Peyer's patch (tissue), 4 donors: ENCODE results near the gene CGNL1.

Experiments used
- CTCF ChIP-seq, 6 experiments: fragments of 450-650 bp in 4 of 6; fragments of 200-600 bp in 2 of 6; sonication (generic) in 1 of 6; IDR thresholded peaks; one replicate each; pipeline ENCODE4 v1.5.1; 2017 to 2019; ENCODE audit warnings: antibody characterized with exemption in 6 of 6, mild to moderate bottlenecking in 3 of 6, moderate library complexity in 1 of 6
- POLR2A ChIP-seq, 2 donors: fragments of 450-650 bp; IDR thresholded peaks; one replicate each; pipeline ENCODE4 v1.5.1; 2017; ENCODE audit warnings: antibody characterized with exemption in 2 of 2, mild to moderate bottlenecking in 2 of 2, moderate library complexity in 2 of 2

DNA sequence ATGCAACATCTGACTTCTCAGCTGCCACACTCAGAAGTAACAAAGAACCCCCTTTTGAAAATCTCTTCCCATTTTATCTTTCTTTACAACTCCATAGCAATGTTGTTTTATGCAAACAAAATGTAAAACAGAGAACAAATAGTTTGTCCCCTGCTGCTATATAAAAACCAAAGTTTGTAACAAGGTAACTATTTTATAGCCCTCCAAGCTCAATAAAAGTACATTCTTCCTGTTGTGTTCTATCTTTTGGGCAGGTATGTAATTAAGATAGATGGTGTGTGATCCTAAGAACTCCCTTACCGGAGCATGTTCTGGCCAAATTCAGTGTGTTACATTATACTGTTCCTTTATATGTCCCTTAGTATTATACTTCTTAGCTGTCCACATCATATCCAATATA is 12.6 kb upstream of the CGNL1 start:
- TF ChIP-seq CTCF (IDR thresholded peaks at IDR 0.05) (no peak), POLR2A (IDR thresholded peaks at IDR 0.05) (no peak)
